Keratinocyte (primary cell): ENCODE results near the gene EGFR. TPM values are rescaled to one million over a fixed set of nuclear protein-coding genes. Genes with fewer than 3 reads are reported as not detected.

Experiments used
- DNase-seq: peaks from one replicate; pipeline ENCODE4 v3.0.0-alpha.2; 2011; ENCODE audit warnings: low read depth, missing footprints, low spot score
- FAIRE-seq: peaks from 2 replicates; lab custom pipeline; 2011; peaks lifted over from hg19 to GRCh38; lab: Jason Lieb, UNC
- H2AFZ ChIP-seq: 2 replicates; pipeline ENCODE4 v1.6.0; 2012; ENCODE audit warnings: low read length, control low read depth, inconsistent platforms; ENCODE audit not compliant: control insufficient read depth
- H3K27ac ChIP-seq: 2 replicates; pipeline ENCODE4 v1.5.1; 2011; ENCODE audit warnings: low read length; ENCODE audit not compliant: control insufficient read depth, insufficient read depth
- H3K27me3 ChIP-seq: 3 replicates; pipeline ENCODE4 v1.6.0; 2011; ENCODE audit warnings: low read length; ENCODE audit not compliant: control insufficient read depth, insufficient read depth; ENCODE audit errors: extremely low read depth
- H3K36me3 ChIP-seq, 2 experiments: 2 replicates in 1 of 2; 3 replicates in 1 of 2; pipeline ENCODE4 v1.5.1; 2011; ENCODE audit warnings: low read length in 2 of 2, mild to moderate bottlenecking in 1 of 2; ENCODE audit not compliant: control insufficient read depth in 2 of 2, insufficient read depth in 2 of 2; ENCODE audit errors: extremely low read depth in 1 of 2
- H3K4me1 ChIP-seq: 3 replicates; pipeline ENCODE4 v1.5.1; 2011; ENCODE audit warnings: low read length; ENCODE audit not compliant: control insufficient read depth, insufficient read depth; ENCODE audit errors: extremely low read depth
- H3K4me2 ChIP-seq: 3 replicates; pipeline ENCODE4 v1.6.0; 2011; ENCODE audit warnings: low read depth, low read length; ENCODE audit not compliant: control insufficient read depth, insufficient read depth; ENCODE audit errors: extremely low read depth
- H3K4me3 ChIP-seq, 3 experiments: fragments of 200-600 bp in 1 of 3; sonication (generic) in 1 of 3; 2 replicates in 2 of 3; 3 replicates in 1 of 3; pipeline ENCODE4 v1.5.1; 2011 to 2016; ENCODE audit warnings: low read length in 3 of 3, mild to moderate bottlenecking in 3 of 3, control low read depth in 2 of 3, inconsistent platforms in 1 of 3, low read depth in 1 of 3, mixed read lengths in 1 of 3, mixed run types in 1 of 3, moderate library complexity in 1 of 3; ENCODE audit not compliant: control insufficient read depth in 2 of 3, insufficient read depth in 2 of 3; ENCODE audit errors: extremely low read depth in 1 of 3
- H3K79me2 ChIP-seq: 2 replicates; pipeline ENCODE4 v1.6.0; 2012; ENCODE audit warnings: low read length; ENCODE audit not compliant: control insufficient read depth, insufficient read depth
- H3K9ac ChIP-seq: 3 replicates; pipeline ENCODE4 v1.6.0; 2011; ENCODE audit warnings: low read length; ENCODE audit not compliant: control insufficient read depth, insufficient read depth; ENCODE audit errors: extremely low read depth
- H3K9me1 ChIP-seq: 3 replicates; pipeline ENCODE4 v1.6.0; 2011; ENCODE audit warnings: low read length; ENCODE audit not compliant: control insufficient read depth, insufficient read depth; ENCODE audit errors: extremely low read depth
- H3K9me3 ChIP-seq: 2 replicates; pipeline ENCODE4 v1.5.1; 2012; ENCODE audit warnings: low read depth, low read length; ENCODE audit not compliant: control insufficient read depth
- H4K20me1 ChIP-seq: 3 replicates; pipeline ENCODE4 v1.6.0; 2011; ENCODE audit warnings: low read length; ENCODE audit not compliant: control insufficient read depth, insufficient read depth; ENCODE audit errors: extremely low read depth
- EZH2 ChIP-seq: IDR thresholded peaks from one replicate; pipeline ENCODE4 v1.6.1; 2012; ENCODE audit warnings: inconsistent platforms, mild to moderate bottlenecking, low read length, moderate library complexity
- dilution Hi-C: fragments of 300-500 bp; cut with MboI; formaldehyde crosslinking; loops from one replicate; pipeline ENCODE4 v1.7.0; 2020; ENCODE audit warnings: low sequenced_read_pairs; ENCODE audit not compliant: extremely low pct_ligation_motif_present
- polyA plus RNA-seq, 5 experiments: library from polyadenylated mRNA; depleted of rRNA in 3 of 5; stranded (reverse) in 3 of 5; stranded (forward) in 1 of 5; unstranded in 1 of 5; fragments of >200 nt; gene quantifications; 1 replicate in 1 of 5; 2 replicates in 3 of 5; 3 replicates in 1 of 5; pipeline versions ENCODE4 v1.2.1 to v1.2.3, GENCODE V29; 2011 to 2012; ENCODE audit warnings: missing spikeins in 2 of 5, low read depth in 1 of 5, low replicate concordance in 1 of 5
- TF ChIP-seq, protein P1 (sequence below), 3 experiments: IDR thresholded peaks in 1 of 3; conservative IDR thresholded peaks in 1 of 3; optimal IDR thresholded peaks in 1 of 3; 2 replicates in 2 of 3; 3 replicates in 1 of 3; pipeline versions ENCODE3 to v1.5.1; 2011; ENCODE audit warnings: low read length in 3 of 3, mild to moderate bottlenecking in 3 of 3, moderate library complexity in 2 of 3, control low read depth in 1 of 3, inconsistent platforms in 1 of 3; ENCODE audit not compliant: insufficient read depth in 2 of 3; ENCODE audit errors: extremely low read depth in 1 of 3

EGFR gene
- polyA plus RNA-seq, 1 donor (not counting 4 experiments of a cell fraction or from before 2014, with no cell fraction given), result 120 TPM

DNA sequence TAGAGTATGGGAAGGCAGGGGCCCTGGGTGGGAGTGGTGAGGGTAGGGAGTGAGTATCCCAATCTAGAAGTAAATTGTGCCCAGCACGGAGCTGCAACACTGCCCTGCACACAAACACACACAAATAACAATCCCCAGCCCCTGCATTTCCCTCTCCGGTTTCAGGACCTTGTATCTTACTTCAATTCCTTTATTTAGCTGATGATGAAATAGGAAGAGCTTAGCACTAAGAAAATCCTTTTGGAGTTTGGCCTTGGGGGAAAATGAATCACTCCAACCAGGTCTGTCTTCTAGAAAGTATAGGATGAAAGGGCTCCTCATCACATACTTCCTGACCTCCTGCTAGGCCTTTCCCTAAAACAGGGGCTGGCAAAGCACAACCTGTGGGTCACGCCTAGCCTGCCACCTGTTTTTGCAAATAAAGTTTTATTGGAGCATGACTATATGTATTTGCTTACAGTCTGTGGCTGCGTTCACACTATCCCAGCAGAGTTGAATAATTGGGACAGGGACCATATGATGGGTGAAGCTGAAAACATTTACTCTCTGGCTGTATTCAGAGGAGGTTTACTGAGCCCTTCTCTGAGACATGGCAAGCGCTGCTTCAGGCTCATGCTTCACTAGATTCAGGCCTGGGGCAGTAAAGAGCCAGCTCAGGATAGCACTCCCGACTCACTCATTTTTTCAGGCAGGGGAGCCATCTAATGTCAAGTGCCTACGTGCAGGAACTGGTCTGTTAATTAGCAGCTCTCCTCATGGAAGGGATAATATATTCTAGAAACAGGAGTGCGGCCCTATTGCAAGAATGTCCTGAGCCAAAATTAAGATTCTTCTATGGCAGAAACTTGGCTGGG lies 111.0 kb downstream of the EGFR start:
- peaks cover 2% of the 10 kb centered on the region for H4K20me1 ChIP-seq
- no peaks in the 10 kb centered on the region for H3K27me3 ChIP-seq
- no peaks in the 10 kb centered on the region for H3K9me3 ChIP-seq
- FAIRE-seq (no peak), DNase-seq (no peak)
- H3K36me3 ChIP-seq, result peaks cover 8 to 19% of the 10 kb centered on the region in 2 experiments
- peak overlapping the region; percentile 80 for H3K4me2 ChIP-seq
- dilution Hi-C loops, result no loop called here
- H2AFZ ChIP-seq, result no peak overlapping the region
- peak overlapping the region; percentile 92 for H3K9ac ChIP-seq
- H3K4me3 ChIP-seq, result peak overlapping the region in 1 of 3 experiments; percentile 5
- H3K9me1 ChIP-seq, result peaks cover 3% of the 10 kb centered on the region
- peak overlapping the region; percentile 99 for H3K27ac ChIP-seq
- H3K79me2 ChIP-seq, result peaks cover 58% of the 10 kb centered on the region
- peaks cover 95% of the 10 kb centered on the region for H3K4me1 ChIP-seq
- TF ChIP-seq EZH2, result no peak
- TF ChIP-seq, protein P1, sequence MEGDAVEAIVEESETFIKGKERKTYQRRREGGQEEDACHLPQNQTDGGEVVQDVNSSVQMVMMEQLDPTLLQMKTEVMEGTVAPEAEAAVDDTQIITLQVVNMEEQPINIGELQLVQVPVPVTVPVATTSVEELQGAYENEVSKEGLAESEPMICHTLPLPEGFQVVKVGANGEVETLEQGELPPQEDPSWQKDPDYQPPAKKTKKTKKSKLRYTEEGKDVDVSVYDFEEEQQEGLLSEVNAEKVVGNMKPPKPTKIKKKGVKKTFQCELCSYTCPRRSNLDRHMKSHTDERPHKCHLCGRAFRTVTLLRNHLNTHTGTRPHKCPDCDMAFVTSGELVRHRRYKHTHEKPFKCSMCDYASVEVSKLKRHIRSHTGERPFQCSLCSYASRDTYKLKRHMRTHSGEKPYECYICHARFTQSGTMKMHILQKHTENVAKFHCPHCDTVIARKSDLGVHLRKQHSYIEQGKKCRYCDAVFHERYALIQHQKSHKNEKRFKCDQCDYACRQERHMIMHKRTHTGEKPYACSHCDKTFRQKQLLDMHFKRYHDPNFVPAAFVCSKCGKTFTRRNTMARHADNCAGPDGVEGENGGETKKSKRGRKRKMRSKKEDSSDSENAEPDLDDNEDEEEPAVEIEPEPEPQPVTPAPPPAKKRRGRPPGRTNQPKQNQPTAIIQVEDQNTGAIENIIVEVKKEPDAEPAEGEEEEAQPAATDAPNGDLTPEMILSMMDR (optimal IDR thresholded peaks at IDR 0.05 in 1 of 3, IDR thresholded peaks at IDR 0.05 in 1 of 3, conservative IDR thresholded peaks at IDR 0.05 in 1 of 3; ENCODE audit: extremely low read depth in 1 of 3, insufficient read depth in 2 of 3, low read length in 3 of 3), result peak in 2 of 3 experiments; percentile 13 to 33

DNA sequence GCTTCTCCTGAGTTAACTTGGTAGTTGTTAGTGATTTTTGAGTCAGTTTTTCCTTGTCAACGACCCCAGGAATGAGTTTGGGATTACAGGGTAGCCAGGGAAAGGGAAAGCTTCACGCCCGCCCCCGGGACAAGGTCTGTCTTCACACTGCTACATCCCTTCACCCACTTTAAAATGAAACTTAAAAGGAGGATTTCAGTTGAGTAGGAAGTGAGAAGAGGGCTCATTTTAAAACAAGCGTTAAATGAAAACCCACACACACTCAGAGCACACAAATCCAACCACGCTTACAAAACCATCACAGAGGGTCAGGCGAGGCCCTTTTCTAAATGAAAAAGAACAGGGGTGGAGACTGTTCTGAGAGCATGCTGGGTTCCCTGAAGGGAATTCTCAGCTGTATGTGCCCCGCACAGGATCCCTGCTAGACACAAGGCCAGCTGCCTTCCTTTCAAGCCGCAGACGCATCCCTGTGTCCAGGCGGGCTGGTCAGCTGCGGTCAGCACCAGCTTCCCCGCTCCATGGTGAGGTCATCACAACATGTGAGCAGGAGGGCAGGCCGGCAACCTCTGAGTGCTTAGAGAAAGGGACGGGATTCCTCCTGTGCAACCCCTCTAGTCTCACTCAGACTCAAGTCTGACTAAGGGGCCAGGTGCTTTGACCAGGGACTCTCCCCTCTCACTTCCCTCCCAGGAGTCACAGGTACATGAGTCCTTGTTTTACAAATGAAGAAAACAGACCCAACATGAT lies 111.8 kb downstream of the EGFR start:
- no peak for TF ChIP-seq EZH2
- TF ChIP-seq, protein P1 (optimal IDR thresholded peaks at IDR 0.05 in 1 of 3, IDR thresholded peaks at IDR 0.05 in 1 of 3, conservative IDR thresholded peaks at IDR 0.05 in 1 of 3; ENCODE audit: extremely low read depth in 1 of 3, insufficient read depth in 2 of 3, low read length in 3 of 3), result no peak
- Histone ChIP-seq H3K27me3 (no peaks in the 10 kb centered on the region), H4K20me1 (no peaks in the 10 kb centered on the region), H3K27ac (peak overlapping the region; percentile 99), H3K9me3 (no peaks in the 10 kb centered on the region), H3K79me2 (peaks cover 57% of the 10 kb centered on the region), H3K4me1 (peaks cover 94% of the 10 kb centered on the region), H3K9me1 (peaks cover 3% of the 10 kb centered on the region), H3K9ac (peak overlapping the region; percentile 92), H2AFZ (no peak overlapping the region), H3K4me2 (peak overlapping the region; percentile 80), H3K36me3 (peaks cover 9 to 13% of the 10 kb centered on the region in 2 experiments), H3K4me3 (peak overlapping the region in 1 of 3 experiments; percentile 5)
- DNase-seq (no peak), FAIRE-seq (no peak)
- dilution Hi-C loops, result no loop called here
